Bone marrow (tissue), 2 donors: ENCODE results near the gene PKIB.
A peak's percentile ranks its signal among the peaks of the same experiment; 100 is the strongest.
"Not testable (repeated sequence)": the region's sequence is repeated elsewhere in the genome, so short reads cannot be mapped to it uniquely, and the experiment has no call there.

Experiments used
- DNase-seq, 2 donors: peaks; one replicate each; lab custom pipeline; 2025; lab: John Stamatoyannopoulos, UW

The PKIB gene, protein sequence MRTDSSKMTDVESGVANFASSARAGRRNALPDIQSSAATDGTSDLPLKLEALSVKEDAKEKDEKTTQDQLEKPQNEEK

DNA sequence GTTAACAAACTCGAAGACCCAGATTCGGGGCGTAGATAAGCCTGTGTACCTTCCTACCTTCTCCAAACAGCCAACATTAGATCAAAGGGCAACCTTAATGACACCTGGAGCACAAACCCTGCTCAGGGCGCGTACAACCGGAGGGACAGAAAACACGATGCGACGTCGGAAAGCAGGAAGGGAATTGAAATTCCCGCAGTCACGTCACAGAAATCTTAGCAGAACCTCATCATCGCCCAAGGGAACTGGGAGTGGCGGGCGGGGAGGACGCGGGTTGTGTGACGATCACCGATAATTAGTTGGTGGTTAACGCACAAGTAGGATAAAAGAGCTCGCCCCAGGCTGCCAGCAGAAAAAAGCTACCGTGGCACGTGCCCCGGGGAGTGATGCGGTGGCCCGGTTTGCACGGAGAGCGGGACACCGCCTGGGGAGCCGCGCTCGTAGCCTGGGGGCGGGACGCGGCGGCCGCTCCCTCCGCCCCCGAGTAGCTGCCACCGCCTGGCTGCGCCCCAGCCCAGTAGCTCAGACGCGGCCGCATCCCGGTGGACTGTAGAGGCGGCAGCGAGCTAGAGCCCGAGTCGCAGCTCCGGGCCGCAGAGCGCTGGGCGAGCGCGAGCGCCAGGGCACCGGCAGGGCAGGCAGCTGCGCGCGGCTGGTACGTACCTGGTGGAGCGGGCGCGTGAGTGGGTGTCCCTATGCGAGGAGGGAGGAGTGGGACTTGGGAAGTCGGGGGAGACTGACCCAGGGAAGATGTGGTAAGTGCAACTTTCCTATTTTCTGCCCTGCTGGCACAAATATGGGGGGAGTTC lies at the start of gene PKIB:
TSS of gene PKIB (plus strand) at position 525 of the 809 bp plus-strand sequence. CDS start 107,390 bp downstream, outside the sequence.
- DNase-seq: peak in 1 of 2 donors; percentile 14

DNA sequence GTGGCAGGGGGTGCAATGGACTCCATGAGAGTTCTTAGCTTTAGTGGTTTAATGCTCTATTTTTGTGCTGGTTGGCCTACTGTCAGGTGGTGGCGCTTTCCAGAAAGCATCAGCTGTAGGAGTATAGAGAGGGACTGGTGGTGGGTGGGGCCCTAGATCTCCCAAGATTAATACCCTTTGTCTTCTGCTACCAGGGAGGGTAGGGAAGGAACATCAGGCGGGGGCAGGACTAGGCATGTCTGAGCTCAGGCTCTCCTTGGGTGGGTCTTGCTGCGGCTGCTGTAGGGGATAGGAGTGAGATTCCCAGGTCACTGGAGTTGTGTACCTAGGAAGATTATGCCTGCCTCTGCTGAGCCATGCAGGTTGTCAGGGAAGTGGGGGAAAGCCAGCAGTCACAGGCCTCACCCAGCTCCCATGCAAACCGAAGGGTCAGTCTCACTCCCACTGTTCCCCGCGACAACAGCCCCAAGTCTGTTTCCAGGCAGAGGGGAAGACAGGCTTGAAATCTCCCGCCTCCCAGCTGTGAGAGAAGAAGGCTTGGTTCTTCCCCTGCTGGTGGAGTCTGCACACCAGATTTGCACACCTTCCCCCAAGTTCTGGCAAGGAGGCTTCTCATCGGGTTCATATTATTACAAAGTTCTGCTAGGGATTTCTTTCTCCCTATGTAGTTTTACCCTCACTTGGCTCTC lies 46.7 kb upstream of the PKIB start:
- no peak for DNase-seq

DNA sequence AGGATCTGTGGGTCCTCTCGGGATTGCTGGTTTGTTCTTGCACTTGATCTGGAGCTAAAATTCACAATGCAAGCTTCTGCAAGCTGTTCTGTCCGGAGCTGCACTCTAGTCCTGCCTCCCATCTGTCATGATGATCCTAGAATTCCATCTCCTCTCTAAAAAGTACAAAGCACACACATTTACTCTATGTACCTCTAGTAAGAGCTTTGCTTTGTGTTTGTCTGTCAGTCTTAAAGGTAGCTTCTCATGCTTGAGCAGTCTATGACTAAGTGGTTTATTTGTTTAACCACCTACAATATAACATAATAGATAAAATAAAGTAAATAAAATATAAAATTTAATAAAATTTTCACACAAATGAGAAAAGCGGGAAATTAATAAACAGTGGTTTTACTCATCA lies 46.0 kb upstream of the PKIB start:
- DNase-seq: no peak

DNA sequence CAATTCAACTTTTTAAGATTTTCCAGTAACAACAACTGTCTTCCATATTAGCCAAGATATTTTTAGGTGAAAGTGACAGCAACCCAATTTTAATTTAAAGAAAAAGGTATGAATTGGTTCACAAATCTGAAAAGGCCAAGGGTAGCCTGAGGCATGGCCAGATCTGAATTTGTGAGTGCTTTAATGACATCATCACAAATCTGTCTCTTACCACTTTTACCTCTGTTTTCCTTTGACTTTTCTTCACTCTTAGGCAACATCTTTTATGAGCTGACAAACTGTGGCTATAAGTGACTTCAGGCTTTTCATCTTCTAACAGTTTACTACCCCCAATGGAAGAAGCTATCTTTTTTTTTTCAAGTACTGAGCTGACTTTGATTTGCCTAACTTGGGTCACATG lies 44.5 kb upstream of the PKIB start:
- no peak for DNase-seq

DNA sequence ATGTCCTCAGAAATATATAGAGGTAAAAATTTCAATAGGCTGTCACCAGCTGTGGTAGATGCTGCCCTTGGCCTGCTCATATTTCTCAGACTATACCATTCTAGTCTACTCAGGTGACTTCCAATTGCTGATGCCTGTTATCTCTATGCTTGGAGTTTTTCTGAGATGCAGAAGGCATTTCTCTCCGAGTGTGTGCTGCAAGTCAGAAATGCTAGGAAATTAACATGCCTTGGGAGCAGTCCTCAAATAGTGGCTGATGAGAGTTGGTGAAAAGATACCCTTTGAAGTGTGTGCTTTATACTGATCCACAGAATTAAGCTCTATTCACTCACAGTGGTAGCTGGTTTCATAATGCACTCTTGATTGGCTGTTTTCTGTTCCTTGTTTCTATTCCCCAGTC lies 43.2 kb upstream of the PKIB start:
- no peak for DNase-seq

DNA sequence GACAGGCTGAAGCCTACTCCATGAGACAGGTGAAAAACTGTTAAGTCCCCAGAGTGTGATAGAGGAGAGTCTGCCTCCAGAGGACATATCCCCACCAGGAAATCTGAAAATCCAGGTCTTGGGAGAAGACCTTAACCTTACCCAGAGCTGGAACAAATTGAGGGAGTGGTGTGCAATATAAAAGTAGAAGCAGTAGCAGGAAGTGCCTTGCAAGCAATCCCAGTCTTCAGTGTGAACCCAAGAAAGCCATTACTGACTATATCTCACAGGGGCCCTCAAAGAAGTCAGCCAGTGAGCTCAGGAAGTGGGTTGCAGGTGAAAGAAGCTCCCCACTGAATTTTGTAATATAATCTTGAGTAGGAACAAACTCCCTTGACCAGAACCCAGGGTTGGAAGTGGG lies 41.9 kb upstream of the PKIB start:
- no peak for DNase-seq

DNA sequence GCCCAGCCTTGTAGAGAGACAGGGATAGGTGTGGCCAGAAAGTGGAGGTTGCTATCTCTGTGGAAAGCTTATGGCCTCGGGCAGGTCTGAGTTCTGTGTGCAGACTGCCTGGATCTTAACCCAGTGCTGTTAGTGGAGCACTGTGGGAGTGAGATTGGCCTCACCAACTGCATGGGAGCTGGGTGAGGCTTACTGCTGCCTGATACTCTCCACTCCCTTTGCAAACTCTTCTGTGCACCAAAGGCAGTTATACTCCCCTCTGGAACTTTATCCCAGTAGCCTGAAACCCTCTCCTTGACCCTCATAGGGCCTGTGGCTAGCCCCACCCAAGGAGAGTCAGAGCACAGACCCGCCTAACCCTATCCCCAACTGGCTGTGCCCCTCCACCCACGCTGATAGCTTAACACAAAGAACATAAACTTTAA lies 41.4 kb upstream of the PKIB start:
- DNase-seq: no peak

DNA sequence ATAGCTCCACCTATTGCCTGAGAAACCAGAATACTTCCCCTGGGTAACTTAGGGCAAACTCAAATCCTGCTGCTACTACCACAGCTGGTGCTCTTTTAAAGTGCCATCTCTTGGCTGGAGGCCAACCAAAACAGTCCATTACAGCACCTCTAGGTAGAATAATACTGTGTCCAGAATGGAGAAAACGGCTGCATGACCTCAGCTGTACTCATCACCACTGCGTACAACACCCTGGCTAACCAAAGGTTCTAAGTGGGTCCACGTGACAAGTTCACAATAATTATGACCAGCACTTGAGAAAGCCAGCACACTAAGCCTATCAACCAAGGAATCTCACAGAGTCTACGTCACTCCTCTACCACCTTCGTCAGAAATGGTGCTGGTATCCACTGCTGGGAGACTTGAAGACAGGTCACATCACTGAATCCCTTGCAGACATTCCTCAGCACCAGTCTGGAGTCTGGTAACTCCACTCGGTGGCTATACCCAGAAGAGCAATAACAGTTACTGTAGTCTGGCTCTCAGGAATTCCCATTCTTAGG lies 40.9 kb upstream of the PKIB start:
- no peak for DNase-seq

DNA sequence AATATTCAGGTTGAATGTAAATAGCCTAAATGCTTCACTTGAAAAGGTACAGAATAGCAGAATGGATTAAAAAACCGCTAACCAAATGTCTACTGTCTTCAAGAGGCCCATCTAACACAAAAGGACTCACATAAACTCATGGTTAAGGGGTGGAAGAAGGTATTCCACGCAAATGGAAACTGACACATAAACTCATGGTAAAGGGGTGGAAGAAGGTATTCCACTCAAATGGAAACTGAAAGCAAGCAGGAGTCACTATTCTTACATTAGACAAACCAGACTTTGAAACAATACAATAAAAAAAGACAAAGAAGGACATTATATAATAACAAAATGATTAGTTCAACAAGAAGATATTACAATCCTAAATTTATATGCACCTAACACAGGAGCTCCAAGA lies 38.3 kb upstream of the PKIB start:
- DNase-seq: no peak

DNA sequence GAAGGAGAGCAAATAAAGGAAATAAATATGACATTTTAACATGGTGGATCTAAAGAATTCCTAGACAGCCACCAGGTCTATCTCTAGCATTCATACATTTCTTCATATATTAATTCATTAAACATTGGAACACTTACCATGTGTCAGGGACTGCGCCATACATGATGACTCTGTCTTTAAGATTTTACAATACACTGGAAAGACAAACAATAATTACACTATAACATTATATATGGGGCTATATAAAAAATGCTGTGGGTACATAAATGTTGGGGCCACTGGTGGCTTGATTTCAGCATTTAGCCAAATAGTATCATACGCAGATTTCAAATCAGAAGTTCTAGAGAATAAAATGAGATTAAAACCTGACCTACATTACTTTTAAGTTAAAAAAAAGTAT lies 33.3 kb upstream of the PKIB start:
- no peak for DNase-seq

DNA sequence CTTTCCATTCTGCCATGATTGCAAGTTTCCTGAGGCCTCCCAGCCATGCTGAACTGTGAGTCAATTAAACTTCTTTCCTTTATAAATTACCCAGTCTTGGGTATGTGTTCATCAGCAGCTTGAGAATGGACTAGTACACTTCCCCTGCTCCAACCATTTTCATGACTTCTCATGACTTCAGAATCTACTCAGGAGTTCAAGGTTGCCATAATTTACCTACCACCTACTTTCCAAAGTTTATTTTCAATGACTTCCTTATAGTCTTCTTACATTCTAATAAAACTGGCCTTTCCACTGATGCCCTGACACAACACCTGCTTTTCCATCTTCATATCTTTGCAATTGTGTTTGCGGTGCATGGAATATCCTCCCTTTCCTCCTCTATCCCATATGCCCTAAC lies 31.2 kb upstream of the PKIB start:
- DNase-seq: no peak

DNA sequence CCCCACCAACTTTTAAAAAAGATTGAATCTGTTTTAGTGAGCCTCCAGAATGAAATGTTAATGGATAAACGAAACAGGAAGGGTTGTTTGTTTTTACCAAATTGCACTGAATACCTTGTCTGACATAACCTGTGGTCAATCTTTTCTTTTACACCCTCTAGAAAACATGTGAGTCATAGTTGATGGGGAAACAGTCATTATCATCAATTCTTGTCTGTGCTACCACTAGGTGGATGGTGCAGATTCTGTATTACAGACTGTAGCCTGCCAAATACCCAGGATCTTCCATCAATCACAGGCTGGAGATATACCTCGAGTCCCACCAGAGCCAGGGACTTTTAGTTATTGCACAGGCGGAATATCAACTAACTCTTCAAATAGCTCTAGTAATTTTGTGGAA lies 29.5 kb upstream of the PKIB start:
- no peak for DNase-seq

DNA sequence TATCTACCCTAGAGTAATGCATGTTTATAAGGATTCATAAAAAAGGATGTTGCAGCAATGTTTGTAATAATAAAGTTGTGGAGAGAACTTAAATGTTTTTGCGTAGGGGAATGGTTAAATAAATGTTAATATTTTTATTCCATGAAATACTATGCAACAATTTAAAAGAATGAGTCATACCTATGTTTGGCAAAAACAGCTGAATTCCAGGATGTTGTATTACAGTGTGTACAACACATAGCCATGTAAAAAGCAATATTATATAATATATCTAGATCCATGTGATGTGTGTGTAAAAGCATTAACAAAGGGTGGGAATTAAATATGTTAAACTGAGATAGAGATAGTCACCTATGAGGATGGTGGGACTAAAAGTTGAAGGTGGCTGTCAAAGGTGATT lies 21.1 kb upstream of the PKIB start:
- no peak for DNase-seq

DNA sequence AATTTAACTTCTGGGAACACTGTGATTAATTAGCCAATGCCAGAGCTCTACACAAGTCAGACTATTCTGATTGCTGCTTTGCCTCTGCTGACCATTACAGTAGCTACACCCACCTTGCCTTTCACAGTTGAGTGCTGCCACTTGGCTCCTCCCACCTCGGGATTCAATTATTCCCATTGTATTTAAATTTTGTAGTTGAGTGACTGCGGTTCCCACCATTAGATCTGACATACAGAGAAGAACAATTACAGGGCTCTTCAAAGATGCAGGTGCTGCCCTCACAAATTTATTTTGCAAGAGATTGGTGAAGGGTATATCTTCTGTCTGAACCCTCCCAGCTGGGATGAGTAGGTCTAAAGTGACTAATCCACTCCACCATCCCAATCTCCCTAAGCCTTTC lies 11.9 kb upstream of the PKIB start:
- not testable (repeated sequence) for DNase-seq

DNA sequence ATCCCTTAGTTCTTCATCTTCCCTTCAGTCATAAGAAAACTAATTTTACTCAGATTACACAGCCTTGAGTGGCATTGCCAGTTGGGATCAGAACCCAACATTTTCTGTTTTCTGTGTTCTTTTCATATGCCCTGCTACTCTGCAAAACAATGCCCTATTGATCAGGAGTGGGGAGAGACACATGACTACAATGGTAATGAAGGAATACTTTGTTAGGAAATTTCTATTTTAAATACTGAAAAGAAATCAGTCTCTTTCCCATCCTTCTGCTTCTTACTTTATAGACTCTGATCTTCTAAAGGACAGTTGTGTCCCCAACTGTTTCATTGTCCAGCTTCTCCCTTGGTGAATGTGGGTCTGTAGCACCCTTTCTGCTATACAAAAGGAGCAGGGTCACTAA lies 5.5 kb upstream of the PKIB start:
- DNase-seq: no peak

DNA sequence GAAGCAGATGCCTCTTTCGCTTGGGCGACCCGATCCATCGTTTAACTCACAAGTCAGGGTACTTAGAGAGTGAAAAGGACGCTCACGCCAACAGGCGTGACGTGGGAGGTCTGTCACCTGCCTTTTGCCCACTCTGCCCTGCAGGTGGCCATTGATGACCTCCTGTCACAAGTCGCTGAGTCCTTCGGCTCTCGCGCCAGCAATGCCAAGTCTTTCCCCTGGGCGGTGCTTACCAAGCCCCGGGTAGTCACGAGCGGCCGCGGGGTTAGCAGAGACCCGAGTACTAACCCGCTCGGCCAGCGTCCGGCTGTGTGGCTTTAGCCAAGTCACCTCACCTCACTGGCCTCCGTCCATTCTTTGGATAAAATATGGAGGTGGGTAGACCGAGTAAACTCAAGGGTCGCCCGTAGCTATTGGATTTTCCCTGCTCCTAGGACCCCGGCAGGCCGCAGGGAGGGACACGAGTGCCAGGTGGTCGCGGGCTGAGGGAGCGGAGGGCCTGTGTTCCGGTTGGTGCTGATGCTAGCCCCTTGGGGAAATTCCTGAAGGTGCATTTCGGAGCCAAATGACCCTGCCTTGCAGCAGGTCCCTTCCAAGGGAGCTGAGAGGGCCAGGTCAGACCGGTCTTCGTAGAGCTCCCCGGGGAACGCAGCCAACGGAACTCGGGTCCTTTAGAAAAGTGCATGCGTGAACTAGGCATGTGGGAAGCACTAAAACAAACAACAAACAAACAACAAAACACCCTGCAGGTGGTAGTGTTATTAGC lies 668 bp downstream of the PKIB start:
- DNase-seq: peak in 1 of 2 donors; percentile 14

DNA sequence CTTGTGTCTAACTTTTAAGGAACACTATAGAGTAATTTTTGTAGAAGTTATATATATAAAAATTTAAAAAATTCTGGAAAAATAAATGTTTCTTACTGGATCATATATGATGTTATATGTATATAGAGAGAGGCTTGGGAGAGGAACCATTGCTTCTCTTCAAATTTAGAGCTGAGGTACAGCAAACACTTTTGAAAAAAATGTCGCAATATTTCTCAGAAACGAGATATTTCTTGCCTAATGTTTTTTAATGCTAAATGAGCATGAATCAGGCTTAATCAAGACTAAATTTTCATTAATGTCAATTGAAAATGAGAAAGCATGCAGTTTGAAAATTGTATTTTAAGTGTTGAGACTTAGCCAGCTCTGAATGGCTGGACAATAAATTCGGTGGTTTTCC lies 2.6 kb downstream of the PKIB start:
- no peak for DNase-seq

DNA sequence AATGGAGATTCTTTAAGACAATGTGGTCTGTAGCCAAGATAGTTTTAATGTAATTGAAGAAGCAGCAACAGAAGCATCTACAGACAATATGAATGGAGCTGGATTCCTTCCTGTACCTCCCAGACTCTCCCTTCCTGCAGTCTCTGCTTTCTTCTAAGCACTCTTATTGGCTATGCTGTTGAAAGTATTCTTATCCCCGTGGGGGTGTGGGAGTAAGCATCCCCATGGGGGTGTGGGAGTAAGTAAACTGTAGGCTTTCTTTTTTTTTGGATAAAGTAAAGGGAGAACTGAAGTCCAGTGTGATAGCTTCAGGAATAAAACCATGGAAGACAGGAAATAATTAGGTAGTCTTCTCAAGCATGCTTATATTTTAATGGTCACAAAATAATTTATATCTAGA lies 4.1 kb downstream of the PKIB start:
- no peak for DNase-seq

DNA sequence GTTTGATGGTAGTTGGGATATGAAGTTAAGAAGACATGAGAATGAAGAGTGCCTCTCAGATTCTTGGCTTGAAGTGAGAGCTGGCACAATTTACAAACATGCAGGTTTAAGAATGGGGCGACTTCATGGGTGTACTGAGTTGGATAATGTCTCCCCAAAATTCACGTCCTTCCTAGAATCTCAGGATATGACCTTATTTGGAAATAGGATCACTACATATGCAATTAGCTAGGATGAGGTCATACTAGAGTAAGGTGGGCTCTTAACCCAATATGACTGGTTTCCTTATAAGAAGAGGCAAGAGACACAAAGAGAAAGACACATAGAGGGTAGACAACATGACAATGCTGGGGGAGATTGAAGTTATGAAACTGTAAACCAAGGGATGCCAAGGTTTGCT lies 5.2 kb downstream of the PKIB start:
- no peak for DNase-seq

DNA sequence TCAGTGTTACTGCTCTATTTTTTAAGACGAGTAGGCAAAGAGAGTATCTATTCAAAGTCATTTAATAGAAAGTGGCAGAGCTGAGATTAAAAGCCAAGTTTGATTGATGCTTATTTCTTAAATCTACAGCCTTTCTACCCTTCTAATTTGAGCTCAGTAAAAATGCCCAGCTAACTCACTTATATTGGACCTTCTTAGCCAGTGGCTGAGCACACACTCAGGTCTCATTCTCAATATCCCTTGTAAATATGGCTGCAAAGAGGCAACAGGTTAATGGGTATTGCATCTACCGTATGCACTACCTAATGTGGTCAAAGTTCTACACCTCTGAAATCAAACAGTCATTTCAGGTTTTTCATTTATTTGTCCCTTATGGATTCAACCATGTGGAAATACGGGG lies 6.7 kb downstream of the PKIB start:
- no peak for DNase-seq

DNA sequence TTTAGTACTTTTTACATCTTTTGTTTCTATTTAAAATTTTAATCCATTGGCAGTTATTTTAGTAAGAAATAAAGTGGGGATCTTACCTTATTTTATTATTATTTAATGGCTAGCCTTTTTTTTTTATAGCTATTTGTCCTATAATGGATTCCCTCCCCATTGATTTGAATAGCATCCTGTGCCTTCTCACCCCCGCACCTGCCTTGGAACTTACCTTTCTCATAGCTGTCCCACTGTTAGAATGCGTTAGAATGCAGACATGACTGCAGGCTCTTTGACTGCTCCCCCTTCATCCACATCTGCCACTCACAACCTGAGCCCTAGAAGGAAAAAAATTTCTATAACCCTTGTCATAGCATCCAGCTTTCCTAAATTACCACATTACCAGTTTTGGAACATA lies 9.1 kb downstream of the PKIB start:
- no peak for DNase-seq

DNA sequence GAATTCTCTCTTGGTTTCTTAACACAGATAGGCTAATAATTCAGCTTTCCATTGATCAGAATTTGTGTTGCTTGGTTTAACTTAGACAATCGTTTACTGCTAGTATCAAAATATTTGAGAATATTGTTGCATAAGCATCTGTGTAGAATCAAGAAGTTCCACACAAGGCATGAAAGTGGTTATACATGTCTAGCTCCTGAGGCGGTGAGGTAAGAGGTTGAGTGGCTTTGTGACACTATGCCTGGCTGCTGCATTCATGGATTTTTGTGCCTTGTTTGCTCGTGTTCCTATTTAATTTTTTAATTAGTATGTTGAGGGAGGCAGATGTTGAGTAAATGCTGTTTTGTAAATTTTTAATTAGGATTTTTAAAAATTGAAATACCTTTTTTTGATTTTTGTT lies 10.2 kb downstream of the PKIB start:
- DNase-seq: no peak
